ENCODE results near the gene SULT2B1.
"Not testable (repeated sequence)": the region's sequence is repeated elsewhere in the genome, so short reads cannot be mapped to it uniquely, and the experiment has no call there.

Gene SULT2B1

DNA sequence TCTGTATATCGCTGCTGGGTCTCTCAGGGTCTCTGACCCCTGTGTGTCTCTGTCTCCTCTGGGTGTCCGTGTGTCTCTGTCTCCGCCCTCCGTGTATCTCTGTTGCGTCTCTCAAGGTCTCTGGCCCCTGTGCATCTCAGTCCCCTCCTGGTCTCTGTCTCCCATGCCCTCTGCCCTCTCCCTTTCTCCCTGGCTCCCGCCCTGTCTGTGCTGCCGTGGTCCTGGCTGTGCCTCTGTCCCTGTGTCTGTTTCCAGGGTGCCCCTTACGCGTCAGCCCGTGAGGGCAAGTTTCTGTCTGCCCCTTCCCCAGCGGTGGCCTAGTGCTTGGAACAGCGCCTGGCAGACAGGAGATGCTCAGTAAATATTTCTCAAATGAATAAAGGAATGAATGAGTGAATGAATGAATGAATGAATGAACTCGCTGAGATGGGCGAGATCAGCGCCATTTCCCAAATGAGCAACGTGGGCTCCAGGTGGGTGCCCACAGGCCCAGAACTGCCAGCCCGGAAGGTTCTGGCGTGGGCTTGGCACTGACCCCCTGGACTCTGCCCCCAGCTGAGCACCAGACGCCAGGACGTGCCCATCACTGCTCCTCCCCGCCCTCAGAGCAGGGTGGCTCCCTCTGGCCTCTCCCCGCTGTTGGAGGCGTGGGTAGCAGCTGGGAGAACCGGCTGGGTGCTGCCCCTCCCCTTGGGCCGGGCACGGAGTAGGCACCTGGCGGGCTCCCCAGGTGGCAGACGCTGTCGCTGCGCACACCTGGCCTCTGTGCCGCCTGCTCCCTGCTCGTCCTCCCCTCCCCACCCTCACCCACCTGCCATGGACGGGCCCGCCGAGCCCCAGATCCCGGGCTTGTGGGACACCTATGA, at the start of gene SULT2B1:
SULT2B1 (plus strand) TSS at position 736 of the 866 bp plus-strand sequence; CDS start at position 817, 81 bp downstream.
- no peak for DNase-seq (ENCODE audit: low spot score)

DNA sequence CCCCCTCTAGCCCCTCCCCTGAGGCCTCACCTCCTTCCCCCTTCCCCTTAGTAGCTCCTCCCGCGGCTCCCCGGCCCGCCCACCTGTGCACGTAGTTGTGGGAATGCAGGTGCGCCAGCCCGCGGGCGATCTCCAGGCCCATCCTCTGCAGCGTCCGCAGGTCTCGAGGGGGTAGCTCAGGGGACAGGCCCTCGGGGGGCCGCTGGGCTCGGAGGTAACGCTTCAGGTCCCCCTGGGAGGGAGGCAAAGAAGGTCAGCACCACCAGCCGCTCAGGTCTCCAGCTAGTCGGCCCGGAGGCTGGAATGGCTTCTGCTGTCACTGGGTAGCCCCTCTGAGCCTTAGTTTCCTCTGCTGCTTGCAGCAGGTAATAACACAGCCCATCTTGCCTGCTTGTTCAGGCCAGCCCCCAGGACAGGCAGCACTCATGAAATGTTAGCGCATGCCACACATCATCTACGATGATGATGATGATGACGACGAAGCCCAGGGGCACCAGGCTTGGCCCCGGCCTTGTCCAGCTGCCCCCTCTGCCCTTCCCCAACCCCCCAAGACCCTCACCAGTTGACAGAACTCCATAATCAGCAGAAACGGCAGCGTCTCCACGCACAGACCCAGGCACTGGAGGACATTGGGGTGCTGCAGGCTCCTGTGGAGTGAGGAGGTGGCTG, 49.5 kb upstream of the SULT2B1 start:
- DNase-seq (ENCODE audit: low spot score), result no peak

DNA sequence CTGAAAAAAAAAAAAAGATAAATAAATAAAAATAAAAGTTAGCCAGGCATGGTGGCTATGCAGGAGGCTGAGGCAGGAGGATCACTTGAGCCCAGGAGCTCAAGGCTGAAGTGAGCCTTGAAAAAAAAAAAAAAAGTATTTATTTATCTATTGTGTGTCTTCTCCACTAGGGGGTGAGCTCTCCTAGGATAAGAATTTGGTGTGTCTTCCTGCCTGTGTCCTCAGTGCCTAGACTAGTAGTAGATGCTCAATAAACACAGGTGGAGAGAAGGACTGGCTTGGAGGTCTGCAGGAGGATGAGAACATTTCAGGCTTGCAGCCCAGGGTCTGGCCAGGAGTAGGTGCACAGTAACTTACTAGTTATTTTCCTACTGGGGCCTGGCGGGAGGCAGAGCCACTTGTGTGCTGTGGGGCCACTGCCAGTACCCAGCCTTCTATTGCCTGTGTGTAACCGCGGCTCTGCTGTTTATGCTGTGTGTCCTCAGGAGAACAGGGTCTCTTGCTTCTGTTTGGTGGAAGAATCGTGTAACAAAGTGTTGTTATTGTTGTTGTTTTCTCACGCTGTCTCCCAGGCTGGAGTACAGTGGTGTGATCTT, 45.7 kb upstream of the SULT2B1 start:
- DNase-seq (ENCODE audit: low spot score), result peak; percentile 64

DNA sequence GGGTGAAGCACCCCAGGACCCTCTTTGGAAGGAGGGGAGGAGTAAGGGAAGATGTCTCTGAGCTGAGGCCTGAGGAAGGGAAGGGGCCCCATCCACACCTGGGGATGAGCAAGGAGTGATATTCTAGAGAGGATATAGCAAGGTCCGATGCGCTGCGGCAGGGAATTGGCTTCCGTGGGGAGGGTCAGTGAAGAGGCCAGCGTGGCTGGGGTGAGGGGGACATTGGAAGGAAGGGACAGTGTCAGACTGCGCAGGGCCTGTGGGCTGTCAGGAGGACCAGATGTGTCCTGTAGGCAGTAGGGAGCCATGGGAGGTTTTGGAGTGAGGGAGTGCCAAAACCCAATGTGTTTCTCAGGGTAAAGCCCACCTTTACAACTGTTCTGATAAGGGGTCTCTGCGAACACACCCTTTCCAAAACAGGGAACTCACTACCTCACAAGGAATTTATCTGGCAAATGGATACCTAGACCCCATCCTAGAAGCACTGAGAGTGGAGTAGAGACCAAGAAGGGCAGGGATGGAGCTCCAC, 44.0 kb upstream of the SULT2B1 start:
- no peak for DNase-seq (ENCODE audit: low spot score)

DNA sequence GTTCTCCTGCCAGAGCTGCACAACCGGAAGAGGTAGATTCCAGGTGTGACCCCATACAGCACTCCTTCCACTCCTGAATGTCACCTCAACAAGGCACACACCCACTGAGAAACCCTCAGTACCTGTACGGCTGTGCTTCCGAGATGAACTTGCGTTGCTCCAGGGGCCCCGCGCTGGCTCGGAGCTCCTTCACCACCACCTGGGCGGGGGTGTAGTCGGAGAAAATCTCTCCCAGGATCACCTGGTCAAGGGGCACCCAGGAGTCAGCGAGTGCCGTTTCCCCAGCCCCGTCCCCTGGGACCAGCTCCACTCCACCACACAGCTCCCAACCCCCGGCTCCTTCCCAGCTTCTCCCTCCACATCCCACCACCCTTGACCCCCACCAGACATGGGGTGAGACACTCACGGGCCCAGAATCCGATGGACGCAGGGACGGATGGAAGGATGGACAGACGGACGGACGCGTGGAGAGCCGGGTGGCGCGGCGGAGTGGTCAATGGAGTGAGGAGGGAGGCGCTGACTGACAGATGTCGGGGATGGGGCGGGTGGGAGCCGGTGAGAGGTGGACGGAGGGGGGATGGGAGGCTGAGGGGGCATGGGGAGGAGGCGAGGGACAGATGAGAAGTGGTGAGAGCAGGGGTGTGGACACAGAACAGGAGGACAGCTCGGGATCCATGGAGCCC, 43.1 kb upstream of the SULT2B1 start:
- DNase-seq (ENCODE audit: low spot score), result no peak

DNA sequence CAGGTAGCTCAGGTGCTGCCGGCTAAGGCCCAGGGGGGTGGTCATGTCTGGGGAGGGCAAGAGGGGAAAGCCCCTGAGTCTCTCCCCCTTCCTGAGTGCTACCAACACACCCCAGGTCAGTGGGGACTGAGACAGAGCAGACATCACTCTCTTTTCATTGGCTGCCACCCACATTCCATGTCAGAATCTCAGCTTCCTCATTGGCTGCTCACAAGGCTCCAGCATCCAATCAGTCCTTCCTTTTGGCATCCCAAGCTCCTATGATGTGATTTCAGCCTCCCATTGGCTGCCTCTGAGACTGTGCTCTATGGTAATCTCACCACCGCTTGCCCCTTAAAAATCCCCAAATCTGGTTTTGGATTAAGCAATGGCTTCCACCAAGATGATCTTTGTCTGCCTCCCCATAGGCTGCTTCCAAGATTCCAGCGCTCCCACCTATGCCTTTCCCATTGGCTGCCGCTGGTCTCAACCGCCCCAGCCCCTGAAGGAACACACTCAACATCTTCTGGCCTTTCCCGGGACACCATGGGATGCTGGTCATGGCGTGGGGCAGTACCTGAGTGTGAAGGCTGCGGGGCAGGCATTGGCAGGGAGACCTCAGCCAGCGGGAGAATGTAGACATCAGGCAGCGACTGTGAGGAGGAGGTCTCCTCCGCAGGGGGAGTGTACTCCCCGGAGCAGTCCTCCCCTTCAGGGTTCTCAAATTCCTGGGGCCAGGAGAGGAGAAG, 42.3 kb upstream of the SULT2B1 start:
- no peak for DNase-seq (ENCODE audit: low spot score)

DNA sequence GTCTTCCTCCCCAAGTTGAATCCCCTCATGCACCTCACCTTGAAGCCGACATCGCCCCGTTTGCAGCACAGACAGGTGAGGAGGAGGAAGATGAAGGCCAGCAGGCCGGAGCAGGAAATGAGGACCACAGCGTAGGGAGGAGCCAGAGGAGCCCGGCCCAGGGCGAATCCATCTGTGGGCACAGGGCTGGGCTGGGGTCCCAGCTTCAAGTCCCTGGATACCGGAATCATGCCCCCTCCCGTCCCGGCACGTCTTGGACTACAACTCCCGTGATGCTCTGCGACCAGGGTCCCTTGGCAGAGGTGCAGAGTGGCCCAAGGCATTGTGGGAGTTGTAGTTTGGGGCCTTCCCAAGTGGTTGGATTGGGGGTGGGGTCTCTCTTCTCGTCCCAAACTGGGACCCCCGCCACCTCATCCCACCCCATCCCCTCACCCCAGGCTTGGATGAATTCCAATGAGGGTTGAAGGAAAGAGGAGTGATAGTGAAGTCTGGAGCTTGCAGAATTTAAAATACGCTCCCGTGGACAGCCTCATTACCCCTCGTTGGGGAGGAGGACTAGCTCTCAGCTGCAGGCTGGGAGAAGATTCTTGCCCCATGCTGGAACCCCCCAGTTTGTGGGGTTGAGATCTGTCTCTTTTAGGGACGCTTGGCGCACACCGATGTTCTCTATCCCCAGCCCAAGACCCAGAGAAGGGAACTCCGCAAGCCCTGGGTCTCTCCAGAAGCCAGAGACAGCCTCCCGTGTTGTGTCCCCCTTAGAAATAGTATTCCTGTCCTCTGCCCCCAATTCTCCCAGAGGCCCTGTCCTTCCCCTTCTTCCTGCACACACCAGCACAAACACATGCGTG, 41.3 kb upstream of the SULT2B1 start:
- DNase-seq (ENCODE audit: low spot score), result peak; percentile 72

DNA sequence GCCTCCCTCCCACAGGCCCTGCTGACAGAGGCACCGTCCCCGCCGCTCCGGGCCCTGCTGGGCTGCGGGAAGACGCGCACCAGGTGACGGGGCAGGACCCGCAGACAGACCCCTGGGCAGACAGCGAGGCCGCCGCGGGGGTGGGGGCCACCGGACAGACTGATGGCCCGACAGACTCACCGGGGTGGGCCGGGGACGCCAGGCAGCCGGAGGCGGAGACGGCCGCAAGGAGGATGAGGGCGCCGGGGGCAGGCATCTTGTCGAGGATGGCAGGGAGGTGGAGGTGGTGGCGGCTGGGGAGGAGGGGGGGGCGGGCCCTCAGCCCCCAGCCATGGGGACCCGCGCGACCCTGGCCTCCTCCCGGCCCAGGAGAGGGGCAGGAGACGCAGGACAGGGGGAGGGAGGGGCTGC, 40.6 kb upstream of the SULT2B1 start:
- no peak for DNase-seq (ENCODE audit: low spot score)

DNA sequence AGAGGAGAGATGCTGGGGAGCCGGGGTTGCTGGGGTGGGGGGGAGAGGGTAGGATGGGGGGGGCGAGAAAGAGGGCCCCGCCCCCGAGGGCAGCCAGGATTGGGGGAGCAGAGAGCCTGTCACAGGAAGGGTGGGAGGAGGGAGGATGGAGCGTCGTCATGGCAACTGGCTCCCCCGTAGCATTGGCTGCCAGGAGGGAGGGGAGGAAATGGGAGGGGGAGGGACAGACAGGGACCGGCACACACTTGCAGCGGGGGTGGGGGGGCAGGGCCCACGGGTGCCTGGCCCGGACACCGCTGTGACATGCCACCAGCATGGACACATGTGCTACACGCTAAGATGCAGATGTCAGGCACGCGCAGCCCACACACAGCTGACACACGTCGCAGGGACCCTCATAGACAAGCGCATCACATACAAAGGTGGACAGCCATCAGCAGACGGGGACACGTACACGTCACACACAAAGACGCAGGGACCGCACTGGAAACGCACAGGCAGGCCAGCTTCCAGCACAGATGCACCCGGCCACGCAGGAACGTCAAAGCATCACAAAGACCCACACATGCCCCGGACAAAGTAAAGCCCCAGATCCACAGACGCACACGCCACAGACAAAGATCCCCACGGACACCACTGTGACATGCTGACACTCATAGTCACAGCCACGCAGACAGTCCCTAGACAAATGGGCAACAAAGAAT, 40.0 kb upstream of the SULT2B1 start, which contains the start of gene LMTK3:
LMTK3 (minus strand) TSS at position 36 of the 704 bp plus-strand sequence. CDS start 259 bp downstream, outside the sequence.
- peak; percentile 40 for DNase-seq (ENCODE audit: low spot score)

DNA sequence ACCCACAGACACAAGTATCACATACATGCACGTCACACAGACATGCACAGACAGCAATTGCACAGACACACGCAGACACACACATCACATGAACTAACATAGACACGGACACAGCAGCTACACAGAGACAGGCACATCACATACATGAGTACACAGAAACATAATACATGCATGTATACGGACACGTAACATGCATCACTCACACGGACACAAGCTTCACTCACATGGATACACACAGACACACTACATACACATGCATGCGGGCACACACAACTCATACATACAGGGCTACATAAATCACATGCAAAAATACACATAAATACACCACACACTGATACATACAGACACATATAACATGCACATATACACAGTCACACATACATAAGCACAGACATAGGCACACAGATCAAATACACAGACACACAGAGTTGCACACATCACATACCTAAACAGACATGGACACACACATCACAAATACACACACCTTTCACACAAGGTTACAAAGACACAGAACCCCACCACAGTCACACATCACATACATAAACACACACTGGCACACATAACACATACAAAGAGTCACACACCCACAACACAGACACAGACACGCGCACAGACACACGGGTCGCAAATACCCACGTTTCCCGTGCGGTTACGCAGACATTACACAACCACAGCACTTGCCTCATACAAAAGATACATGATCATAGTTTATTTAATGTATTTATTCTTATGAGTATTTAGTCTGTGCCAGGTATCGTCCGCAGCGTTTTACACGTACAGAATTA, 39.3 kb upstream of the SULT2B1 start:
- DNase-seq (ENCODE audit: low spot score), result no peak

DNA sequence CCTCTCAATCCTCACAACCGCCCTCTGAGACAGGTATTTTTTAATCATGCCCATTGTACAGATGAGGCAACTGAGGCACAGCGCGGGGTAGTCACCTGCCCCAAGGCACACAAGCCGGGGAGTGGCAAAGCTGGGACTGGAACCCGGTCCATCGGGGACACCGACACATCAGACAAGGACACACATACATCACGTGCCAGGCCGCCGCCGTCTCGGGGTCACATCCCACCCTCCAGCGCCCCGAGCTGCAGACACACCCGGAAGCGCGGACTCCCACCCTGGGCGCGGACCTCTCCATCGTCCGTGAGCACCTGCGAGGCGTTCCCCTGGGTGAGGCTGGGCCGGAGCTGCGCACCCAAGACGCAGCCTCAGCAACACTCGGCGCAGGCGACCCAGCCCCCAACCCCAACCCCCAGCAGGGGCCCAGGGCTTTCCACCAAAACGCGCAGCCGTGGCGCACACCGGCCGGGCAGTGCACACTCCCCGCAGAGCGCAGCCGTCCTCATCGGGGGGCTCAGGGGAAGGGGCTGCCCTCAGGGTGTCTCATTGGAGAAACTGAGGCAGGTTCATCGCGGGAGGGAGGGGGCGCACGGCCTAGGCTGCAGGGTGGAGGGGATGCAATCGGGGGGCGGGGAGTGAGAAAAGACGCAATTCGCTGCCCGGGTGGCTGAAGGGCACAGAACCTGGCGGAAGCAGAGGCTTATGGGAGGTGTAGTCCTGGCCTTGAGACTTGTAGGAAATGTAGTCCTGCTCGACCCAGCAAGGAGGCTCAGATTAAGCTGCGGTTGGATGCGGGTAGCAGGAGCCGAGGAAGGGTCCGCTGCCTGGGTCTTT, 38.5 kb upstream of the SULT2B1 start:
- DNase-seq (ENCODE audit: low spot score), result peak; percentile 80

DNA sequence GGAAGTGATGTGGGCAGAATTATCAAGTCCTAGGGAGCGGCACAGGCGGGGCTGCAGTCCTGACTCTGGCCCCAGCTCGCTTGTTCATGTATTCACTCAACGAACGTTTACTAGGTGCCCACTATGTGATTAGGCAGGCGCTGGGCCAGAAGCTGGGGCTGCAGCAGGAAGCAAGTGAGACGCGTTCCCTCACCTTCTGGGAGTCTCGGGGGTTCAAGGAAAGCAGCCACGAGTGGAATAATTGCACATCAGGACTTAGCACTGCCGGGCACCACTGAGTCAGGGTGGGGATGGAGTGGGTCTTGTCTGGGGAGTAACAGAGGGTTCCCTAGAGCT, 37.9 kb upstream of the SULT2B1 start:
- DNase-seq (ENCODE audit: low spot score), result no peak

DNA sequence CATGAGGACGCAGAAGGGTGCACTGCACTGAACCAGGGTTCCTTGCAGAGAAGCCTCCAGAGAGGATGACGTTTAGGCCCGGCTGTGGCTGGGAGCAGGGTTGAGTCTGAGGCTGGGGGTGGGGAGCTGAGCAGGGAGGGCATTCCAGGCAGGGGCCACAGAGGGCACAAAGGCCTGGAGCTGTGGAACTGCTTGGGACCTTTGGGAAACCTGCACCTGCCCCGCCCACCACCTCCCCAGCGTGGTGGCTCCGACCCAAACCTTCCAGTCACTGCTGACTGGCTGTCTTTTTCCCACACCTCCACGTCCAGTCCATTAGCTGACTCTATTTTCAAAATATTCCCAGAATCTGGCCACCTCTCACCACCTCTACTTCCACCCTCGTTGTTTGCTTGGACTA, 35.4 kb upstream of the SULT2B1 start:
- no peak for DNase-seq (ENCODE audit: low spot score)

DNA sequence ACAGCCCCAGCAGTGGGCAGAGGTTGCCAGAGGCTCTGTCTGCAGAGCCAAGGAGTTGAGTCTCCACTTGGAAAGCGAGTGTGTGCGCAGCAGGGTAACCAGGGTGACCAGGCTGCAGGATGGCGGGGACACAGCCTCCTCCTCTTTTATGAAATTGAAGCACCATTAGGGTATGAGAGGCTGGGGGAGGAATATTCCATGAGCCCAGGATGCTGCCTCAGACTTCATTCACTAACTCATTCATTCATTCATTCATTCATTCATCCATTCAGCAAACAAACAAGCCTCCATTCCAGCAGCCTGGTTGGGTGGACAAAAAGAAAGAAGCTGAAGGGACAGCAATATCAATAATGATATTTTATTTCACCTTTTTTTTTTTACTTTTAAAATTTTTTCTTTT, 33.8 kb upstream of the SULT2B1 start:
- no peak for DNase-seq (ENCODE audit: low spot score)

DNA sequence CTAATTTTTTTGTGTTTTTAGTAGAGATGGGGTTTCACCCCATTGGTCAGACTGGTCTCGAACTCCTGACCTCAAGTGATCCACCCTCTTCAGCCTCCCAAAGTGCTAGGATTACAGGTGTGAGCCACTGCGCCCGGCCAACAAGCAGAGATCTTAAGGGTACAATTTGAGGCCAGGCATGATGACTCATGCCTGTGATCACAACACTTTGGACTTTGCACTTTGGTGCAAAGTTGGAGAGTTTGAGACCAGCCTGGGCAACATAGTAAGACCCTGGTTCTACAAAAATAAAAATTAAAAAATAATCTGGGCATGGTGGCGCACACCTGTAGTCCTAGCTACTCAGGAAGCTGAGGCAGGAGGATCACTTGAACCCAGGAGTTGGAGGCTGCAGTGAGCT, 32.5 kb upstream of the SULT2B1 start:
- not testable (repeated sequence) for DNase-seq (ENCODE audit: low spot score)

DNA sequence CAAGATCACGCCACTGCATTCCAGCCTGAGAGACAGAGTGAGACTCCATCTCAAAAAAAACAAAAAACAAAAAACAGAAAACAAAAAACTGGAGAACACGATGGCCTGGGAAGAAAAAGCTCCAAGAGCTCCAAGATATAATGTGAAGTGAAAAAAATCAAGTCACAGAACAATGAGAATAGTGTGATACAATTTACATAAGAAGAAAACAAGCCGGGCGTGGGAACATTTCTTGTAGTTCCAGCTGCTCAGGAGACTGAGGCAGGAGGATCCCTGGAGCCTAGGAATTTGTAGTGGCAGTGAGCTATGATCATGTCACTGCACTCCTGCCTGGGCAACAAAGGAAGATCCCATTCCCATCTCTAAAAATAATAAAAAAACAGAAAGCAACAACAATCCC, 31.8 kb upstream of the SULT2B1 start:
- no peak for DNase-seq (ENCODE audit: low spot score)

DNA sequence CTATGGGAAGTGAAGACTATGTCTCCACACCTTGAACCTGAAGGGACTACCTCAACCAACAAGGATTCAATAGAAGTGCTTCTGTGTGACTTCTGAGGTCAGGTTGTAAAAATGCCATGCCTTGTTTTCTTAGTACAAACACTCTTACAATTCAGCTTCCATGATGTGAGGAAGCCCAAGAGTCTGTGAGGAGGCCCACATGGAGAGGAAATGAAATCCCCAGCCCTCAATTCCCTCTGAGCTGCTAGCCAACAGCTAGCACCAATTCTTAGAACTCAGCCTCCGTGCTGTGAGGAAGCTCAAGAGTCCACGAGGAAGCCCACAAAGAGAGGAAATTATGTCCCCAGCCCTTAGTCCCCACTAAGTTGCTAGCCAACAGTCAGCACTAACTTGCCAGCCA, 27.8 kb upstream of the SULT2B1 start:
- DNase-seq (ENCODE audit: low spot score), result no peak

DNA sequence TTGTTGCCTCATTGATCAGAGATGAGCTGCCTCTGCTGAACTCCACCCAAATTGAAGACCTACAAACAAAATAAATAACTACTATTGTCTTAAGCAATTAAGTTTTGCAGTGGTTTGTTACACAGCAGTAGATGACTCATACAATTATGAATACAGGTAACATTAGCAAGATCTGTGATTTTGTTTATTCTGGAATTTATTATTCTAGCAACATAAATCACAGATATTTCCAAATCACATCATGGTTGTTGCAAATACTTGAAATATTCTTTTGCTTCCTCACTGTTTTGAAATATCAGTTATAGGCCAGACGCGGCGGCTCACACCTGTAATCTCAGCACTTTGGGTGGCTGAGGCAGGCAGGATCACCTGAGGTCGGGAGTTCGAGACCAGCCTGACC, 27.2 kb upstream of the SULT2B1 start:
- DNase-seq (ENCODE audit: low spot score), result no peak
